ENCODE data around the gene ZNF165.

GRCh38 chr6:28137505-28137981 lies 57.2 kb downstream of the ZNF165 start:
- TF ChIP-seq GATA3 (IDR thresholded peaks at IDR 0.05; ENCODE audit: low read depth, low read length) (no peak), GATA2 (IDR thresholded peaks at IDR 0.05; ENCODE audit: low read depth, low read length) (no peak)

All from SH-SY5Y (cell line).